Glomerular visceral epithelial cell (primary cell): ENCODE measurements around the gene BEND5.

ENCODE experiments used
- DNase-seq: peaks from one replicate; pipeline ENCODE4 v3.0.0-alpha.2; 2016; ENCODE audit errors: extremely low spot score

BEND5 gene, protein sequence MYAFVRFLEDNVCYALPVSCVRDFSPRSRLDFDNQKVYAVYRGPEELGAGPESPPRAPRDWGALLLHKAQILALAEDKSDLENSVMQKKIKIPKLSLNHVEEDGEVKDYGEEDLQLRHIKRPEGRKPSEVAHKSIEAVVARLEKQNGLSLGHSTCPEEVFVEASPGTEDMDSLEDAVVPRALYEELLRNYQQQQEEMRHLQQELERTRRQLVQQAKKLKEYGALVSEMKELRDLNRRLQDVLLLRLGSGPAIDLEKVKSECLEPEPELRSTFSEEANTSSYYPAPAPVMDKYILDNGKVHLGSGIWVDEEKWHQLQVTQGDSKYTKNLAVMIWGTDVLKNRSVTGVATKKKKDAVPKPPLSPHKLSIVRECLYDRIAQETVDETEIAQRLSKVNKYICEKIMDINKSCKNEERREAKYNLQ

DNA sequence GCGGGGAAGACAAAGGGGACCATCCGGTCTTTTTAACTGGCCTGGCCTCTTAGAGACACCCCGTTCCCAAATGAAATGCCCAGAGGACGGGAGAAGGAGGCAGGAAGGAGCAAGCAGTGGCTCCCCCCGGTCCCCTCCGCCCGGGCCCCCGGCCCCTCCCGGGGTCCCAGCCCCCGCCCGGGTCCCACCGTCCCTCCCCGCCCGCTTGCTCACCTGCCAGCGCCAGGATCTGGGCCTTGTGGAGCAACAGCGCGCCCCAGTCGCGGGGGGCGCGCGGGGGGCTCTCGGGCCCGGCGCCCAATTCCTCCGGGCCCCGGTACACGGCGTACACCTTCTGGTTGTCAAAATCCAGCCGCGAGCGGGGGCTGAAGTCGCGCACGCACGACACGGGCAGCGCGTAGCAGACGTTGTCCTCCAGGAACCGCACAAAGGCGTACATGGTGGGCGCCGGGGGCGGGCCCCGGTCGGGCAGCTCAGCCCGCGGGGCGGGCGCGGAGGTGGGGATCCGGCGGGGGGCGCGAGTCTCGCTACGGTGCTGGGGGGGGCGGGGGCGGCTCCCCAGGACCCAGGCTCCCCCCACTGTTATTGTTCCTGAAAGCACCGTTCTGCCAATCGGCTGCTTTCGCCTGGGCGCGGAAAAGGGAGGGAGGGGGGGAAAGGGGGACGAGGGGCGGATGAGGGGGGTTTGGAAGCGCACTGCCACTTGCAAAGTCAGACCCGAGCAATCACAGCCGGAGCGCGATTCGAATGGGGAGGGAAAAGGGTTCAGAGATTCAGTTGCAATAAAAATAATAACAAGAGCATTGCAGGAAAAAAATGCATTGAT is at the start of gene BEND5:
BEND5 (minus strand) TSS at position 499 of the 826 bp plus-strand sequence; CDS start at position 439, 60 bp downstream.
- peak; percentile 53 for DNase-seq

- DNase-seq, result peak; percentile 70
Observed at GRCh38 chr1:48823168-48823567, 46.5 kb upstream of the BEND5 start.

- no peak for DNase-seq
Observed at GRCh38 chr1:48820491-48820890, 43.8 kb upstream of the BEND5 start.

GRCh38 chr1:48817505-48818114 is 40.9 kb upstream of the BEND5 start:
- peak; percentile 49 for DNase-seq

DNA sequence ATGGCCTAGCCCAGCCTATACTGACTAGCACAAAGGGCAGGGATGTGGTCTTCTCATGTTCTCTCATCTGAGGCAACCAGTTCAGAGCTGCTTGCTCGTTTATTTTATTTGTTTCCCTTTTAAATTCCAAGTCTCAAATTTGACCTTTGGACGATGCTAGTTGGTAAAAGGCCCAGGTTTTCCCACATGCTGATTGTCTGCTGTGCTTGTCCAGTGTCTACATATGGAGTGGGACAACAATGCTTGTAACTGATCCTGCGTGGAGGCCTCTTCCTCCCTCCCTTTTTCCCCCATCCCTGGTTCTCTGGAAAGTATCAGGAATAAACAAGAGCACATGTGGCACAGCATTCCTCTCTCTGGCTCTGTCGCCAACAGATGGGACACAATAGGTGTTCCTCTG is 34.0 kb upstream of the BEND5 start:
- no peak for DNase-seq

- no peak for DNase-seq
Observed at GRCh38 chr1:48808496-48808895, 31.8 kb upstream of the BEND5 start.

- DNase-seq, result no peak
Observed at GRCh38 chr1:48807554-48808260, 31.0 kb upstream of the BEND5 start.

GRCh38 chr1:48803474-48803873 is 26.8 kb upstream of the BEND5 start:
- no peak for DNase-seq

GRCh38 chr1:48794816-48795215 is 18.1 kb upstream of the BEND5 start:
- no peak for DNase-seq

DNA sequence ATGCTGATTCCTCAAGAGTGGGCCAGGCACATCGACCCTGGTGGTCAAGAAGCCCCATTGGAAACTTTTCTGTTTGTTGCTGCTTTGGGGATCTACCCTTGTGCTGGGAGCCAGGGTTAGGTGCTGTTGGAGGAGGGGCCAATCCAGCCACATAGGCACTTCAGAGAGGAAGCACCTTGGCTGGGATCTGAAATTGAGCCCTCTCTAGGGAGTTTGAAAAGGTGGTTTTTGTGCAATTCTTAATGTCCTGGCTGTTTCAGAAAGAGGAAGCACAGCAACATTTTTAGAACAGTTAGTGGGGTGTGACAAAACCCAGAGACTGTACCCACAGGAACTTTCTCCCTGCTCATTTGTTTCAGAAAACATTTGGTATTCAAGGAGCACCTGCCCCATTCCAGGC is 17.2 kb upstream of the BEND5 start:
- DNase-seq, result no peak

GRCh38 chr1:48792961-48793360 is 16.3 kb upstream of the BEND5 start:
- DNase-seq, result no peak

DNA sequence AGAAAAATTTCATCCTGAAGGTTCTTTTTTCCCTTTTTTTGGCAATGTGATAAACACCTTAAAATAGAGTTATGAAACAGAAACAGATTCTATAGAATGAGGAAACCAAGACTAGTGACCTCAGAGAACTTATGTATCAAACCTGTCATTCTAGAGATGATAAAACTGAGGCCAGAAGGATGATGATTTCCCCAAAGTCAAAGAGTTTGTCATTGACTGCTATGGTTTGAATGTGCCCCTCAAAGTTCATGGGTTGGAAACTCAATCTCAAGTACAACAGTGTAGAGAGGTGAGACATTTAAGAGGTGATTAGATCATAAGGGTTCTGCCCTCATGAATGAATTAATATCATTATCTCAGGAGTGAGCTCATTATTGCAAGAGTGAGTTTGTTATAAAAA is 13.7 kb upstream of the BEND5 start:
- DNase-seq, result no peak

DNA sequence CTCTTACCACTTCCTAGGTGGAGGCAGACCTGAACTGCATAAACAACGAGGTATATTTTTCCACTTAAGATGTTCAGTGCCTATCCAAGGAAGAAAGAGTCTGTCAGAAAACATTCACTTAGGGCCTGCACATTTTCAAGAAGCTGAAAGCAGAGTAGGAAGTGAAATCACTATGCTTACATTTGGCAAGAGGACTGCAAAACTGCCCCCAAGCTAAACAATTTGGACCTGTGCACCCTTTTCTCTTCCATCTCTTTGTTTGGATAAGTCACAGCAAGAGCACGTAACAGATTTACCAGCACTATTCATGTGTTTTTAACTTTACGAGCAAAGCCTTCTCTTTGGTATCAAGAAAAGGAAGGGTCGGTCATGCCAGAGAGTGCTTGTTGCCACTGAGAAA is 13.2 kb upstream of the BEND5 start:
- no peak for DNase-seq

DNA sequence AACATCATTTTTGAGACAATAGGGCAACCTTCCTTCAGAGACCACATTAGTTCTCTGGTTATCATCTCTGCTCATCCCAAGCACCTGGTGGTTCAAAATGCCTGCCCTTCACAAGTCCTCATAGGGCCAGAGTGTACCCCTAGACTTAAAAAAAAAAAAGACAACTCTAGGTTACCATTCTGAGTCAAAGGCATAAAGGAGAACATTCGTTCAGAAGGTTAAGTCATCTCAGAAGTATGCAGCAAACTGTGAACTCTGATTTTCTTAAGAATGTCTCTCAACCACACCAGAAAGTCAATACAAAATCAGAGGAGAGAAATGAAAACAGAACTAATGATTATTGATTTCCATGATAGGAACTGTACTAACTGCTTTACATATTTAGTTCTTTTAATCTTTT is 9.2 kb upstream of the BEND5 start:
- no peak for DNase-seq

GRCh38 chr1:48784301-48784700 is 7.6 kb upstream of the BEND5 start:
- DNase-seq, result no peak

- no peak for DNase-seq
Observed at GRCh38 chr1:48777219-48777895, 666 bp upstream of the BEND5 start.

DNA sequence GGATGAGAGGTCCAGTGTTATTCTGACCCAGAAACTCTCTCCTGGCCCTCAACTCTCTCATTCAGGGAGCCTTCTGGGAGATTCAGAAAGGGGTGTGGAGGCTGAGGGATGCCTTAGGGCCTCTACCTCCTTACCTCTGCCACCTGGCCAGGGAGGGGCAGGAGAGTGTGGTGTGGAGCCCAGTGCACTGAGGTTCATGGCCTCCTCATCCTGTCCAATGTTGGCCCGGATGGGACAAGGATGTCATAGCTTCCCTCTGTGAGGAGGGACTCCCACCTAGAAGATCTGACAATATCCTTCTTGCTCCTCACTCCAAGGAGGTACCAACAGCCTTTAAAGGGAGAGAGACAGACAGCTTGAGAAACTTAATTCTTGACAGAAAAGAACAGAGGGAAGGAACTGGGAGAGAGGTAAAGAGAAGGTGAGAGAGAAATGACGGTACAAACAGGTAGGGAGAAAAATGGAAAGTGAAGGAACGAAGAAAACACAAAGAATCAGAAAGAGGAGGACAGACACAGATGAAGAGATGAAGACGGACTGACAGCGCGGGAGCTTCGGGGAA is 779 bp downstream of the BEND5 start:
- DNase-seq, result no peak

GRCh38 chr1:48773133-48773532 is 3.6 kb downstream of the BEND5 start:
- no peak for DNase-seq

- DNase-seq, result no peak
Observed at GRCh38 chr1:48772211-48772610, 4.5 kb downstream of the BEND5 start.

GRCh38 chr1:48771561-48771960 is 5.1 kb downstream of the BEND5 start:
- no peak for DNase-seq

- DNase-seq, result no peak
Observed at GRCh38 chr1:48767975-48768510, 8.6 kb downstream of the BEND5 start.
